Transverse colon (tissue), 4 donors: ENCODE results near the gene OR1D5.

Experiments
- EP300 ChIP-seq: sonication (generic); formaldehyde crosslinking; IDR thresholded peaks from one replicate; pipeline ENCODE4 v1.6.1; 2017; ENCODE audit warnings: antibody characterized with exemption, low read depth
- POLR2A ChIP-seq: fragments of 450-650 bp; IDR thresholded peaks from one replicate; pipeline ENCODE4 v1.6.1; 2016; ENCODE audit warnings: antibody characterized with exemption, mild to moderate bottlenecking, moderate library complexity
- POLR2AphosphoS5 ChIP-seq, 3 donors: sonication (generic); formaldehyde crosslinking; IDR thresholded peaks; one replicate each; pipeline ENCODE4 v1.6.1; 2016; ENCODE audit warnings: antibody characterized with exemption in 3 of 3
- TF ChIP-seq, protein P1 (sequence below), 5 experiments: fragments of 200-600 bp in 3 of 5; fragments of 450-650 bp in 2 of 5; sonication (generic) in 3 of 5; IDR thresholded peaks; 1 replicate in 2 of 5; 2 replicates in 3 of 5; pipeline ENCODE4 v1.5.1; 2016 to 2017; ENCODE audit warnings: antibody characterized with exemption in 5 of 5, inconsistent platforms in 3 of 5, mild to moderate bottlenecking in 2 of 5, moderate library complexity in 1 of 5

GRCh38 chr17:3035968-3036280 is 27.5 kb downstream of the OR1D5 start:
- TF ChIP-seq POLR2AphosphoS5 (IDR thresholded peaks at IDR 0.05) (no peak), POLR2A (no peak), EP300 (no peak)
- TF ChIP-seq, protein P1, sequence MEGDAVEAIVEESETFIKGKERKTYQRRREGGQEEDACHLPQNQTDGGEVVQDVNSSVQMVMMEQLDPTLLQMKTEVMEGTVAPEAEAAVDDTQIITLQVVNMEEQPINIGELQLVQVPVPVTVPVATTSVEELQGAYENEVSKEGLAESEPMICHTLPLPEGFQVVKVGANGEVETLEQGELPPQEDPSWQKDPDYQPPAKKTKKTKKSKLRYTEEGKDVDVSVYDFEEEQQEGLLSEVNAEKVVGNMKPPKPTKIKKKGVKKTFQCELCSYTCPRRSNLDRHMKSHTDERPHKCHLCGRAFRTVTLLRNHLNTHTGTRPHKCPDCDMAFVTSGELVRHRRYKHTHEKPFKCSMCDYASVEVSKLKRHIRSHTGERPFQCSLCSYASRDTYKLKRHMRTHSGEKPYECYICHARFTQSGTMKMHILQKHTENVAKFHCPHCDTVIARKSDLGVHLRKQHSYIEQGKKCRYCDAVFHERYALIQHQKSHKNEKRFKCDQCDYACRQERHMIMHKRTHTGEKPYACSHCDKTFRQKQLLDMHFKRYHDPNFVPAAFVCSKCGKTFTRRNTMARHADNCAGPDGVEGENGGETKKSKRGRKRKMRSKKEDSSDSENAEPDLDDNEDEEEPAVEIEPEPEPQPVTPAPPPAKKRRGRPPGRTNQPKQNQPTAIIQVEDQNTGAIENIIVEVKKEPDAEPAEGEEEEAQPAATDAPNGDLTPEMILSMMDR (IDR thresholded peaks at IDR 0.05) = no peak
